ENCODE measurements around the gene FAM151B.
A peak's percentile ranks its signal among the peaks of the same experiment; 100 is the strongest.

Gene FAM151B

GRCh38 chr5:80487829-80488721 lies at the start of gene FAM151B:
TSS of gene FAM151B (plus strand) at chr5:80488100. CDS start at chr5:80488124, 24 bp downstream.
- Histone ChIP-seq H3K27me3 (ENCODE audit: low read depth, low read length) (no peaks in the 10 kb centered on the region), H3K4me1 (ENCODE audit: low read length) (no peaks in the 10 kb centered on the region), H3K27ac (ENCODE audit: low read length) (no peak within 1 kb of the TSS), H3K4me2 (ENCODE audit: low read length) (peak within 1 kb of the TSS; percentile 63), H3K79me2 (ENCODE audit: low read length) (no peaks in the 10 kb centered on the region), H3K36me3 (replicated peaks; ENCODE audit: low read depth, low read length) (no peaks in the 10 kb centered on the region), H2AFZ (ENCODE audit: low read depth, low read length) (no peak within 1 kb of the TSS; the same call in 1 of the 2 replicates), H4K20me1 (ENCODE audit: insufficient read depth, low read length) (no peaks in the 10 kb centered on the region), H3K4me3 (ENCODE audit: low read length) (peak within 1 kb of the TSS; percentile 67), H3K9me3 (ENCODE audit: insufficient read depth, low read length) (no peaks in the 10 kb centered on the region), H3K9ac (ENCODE audit: low read length) (no peak within 1 kb of the TSS)
- TF ChIP-seq EZH2phosphoT487 (IDR thresholded peaks at IDR 0.05; ENCODE audit: low read depth) (no peak), CTCF (IDR thresholded peaks at IDR 0.05; ENCODE audit: low read depth, low read length) (no peak)

- no peak overlapping the region for H3K4me2 ChIP-seq (ENCODE audit: low read length)
- TF ChIP-seq EZH2phosphoT487 (IDR thresholded peaks at IDR 0.05; ENCODE audit: low read depth) (no peak), CTCF (IDR thresholded peaks at IDR 0.05; ENCODE audit: low read depth, low read length) (no peak)
- H3K4me1 ChIP-seq (ENCODE audit: low read length) = peaks cover 14% of the 10 kb centered on the region
- H3K36me3 ChIP-seq (replicated peaks; ENCODE audit: low read depth, low read length) = peaks cover 9% of the 10 kb centered on the region
- H3K4me3 ChIP-seq (ENCODE audit: low read length) = no peak overlapping the region
- H3K27me3 ChIP-seq (ENCODE audit: low read depth, low read length) = no peaks in the 10 kb centered on the region
- no peak overlapping the region for H3K9ac ChIP-seq (ENCODE audit: low read length)
- no peaks in the 10 kb centered on the region for H4K20me1 ChIP-seq (ENCODE audit: insufficient read depth, low read length)
- no peaks in the 10 kb centered on the region for H3K9me3 ChIP-seq (ENCODE audit: insufficient read depth, low read length)
- H3K27ac ChIP-seq (ENCODE audit: low read length) = no peak overlapping the region
- H3K79me2 ChIP-seq (ENCODE audit: low read length) = no peaks in the 10 kb centered on the region
- H2AFZ ChIP-seq (ENCODE audit: low read depth, low read length) = no peak overlapping the region
These were observed 49.2 kb upstream of the FAM151B start for GRCh38 chr5:80438739-80439138.

- no peak overlapping the region for H3K9ac ChIP-seq (ENCODE audit: low read length)
- H2AFZ ChIP-seq (ENCODE audit: low read depth, low read length) = no peak overlapping the region
- no peak overlapping the region for H3K4me3 ChIP-seq (ENCODE audit: low read length)
- peaks cover 9% of the 10 kb centered on the region for H3K36me3 ChIP-seq (replicated peaks; ENCODE audit: low read depth, low read length)
- no peaks in the 10 kb centered on the region for H3K27me3 ChIP-seq (ENCODE audit: low read depth, low read length)
- no peak overlapping the region for H3K27ac ChIP-seq (ENCODE audit: low read length)
- no peaks in the 10 kb centered on the region for H3K79me2 ChIP-seq (ENCODE audit: low read length)
- no peaks in the 10 kb centered on the region for H3K9me3 ChIP-seq (ENCODE audit: insufficient read depth, low read length)
- H4K20me1 ChIP-seq (ENCODE audit: insufficient read depth, low read length) = no peaks in the 10 kb centered on the region
- no peak overlapping the region for H3K4me2 ChIP-seq (ENCODE audit: low read length)
- TF ChIP-seq CTCF (IDR thresholded peaks at IDR 0.05; ENCODE audit: low read depth, low read length) (no peak), EZH2phosphoT487 (IDR thresholded peaks at IDR 0.05; ENCODE audit: low read depth) (no peak)
- peaks cover 14% of the 10 kb centered on the region for H3K4me1 ChIP-seq (ENCODE audit: low read length)
These were observed 48.7 kb upstream of the FAM151B start for GRCh38 chr5:80439213-80439612.

GRCh38 chr5:80442742-80443141 lies 45.2 kb upstream of the FAM151B start:
- Histone ChIP-seq H3K27me3 (ENCODE audit: low read depth, low read length) (no peaks in the 10 kb centered on the region), H3K9ac (ENCODE audit: low read length) (no peak overlapping the region), H3K36me3 (replicated peaks; ENCODE audit: low read depth, low read length) (no peaks in the 10 kb centered on the region), H3K4me1 (ENCODE audit: low read length) (peaks cover 9% of the 10 kb centered on the region), H3K79me2 (ENCODE audit: low read length) (no peaks in the 10 kb centered on the region), H3K4me2 (ENCODE audit: low read length) (no peak overlapping the region), H3K27ac (ENCODE audit: low read length) (no peak overlapping the region), H2AFZ (ENCODE audit: low read depth, low read length) (no peak overlapping the region), H3K9me3 (ENCODE audit: insufficient read depth, low read length) (no peaks in the 10 kb centered on the region), H3K4me3 (ENCODE audit: low read length) (no peak overlapping the region), H4K20me1 (ENCODE audit: insufficient read depth, low read length) (no peaks in the 10 kb centered on the region)
- TF ChIP-seq EZH2phosphoT487 (IDR thresholded peaks at IDR 0.05; ENCODE audit: low read depth) (no peak), CTCF (IDR thresholded peaks at IDR 0.05; ENCODE audit: low read depth, low read length) (no peak)

All from OCI-LY3 (cell line).